ENCODE results near the gene LIAS. TPM values are rescaled to one million over a fixed set of nuclear protein-coding genes. Genes with fewer than 3 reads are reported as not detected.
"Not testable (repeated sequence)": the region's sequence is repeated elsewhere in the genome, so short reads cannot be mapped to it uniquely, and the experiment has no call there.

The LIAS gene
- polyA plus RNA-seq, 1 donor (not counting 4 experiments of a cell fraction or from before 2014, with no cell fraction given) = 20.6 TPM

- peaks cover 22 to 38% of the 10 kb centered on the region in 2 experiments for H3K36me3 ChIP-seq (ENCODE audit: control insufficient read depth in 2 of 2, extremely low read depth in 1 of 2, insufficient read depth in 2 of 2, low read length in 2 of 2)
- no peak overlapping the region for H3K9ac ChIP-seq (ENCODE audit: control insufficient read depth, extremely low read depth, insufficient read depth, low read length)
- no peaks in the 10 kb centered on the region for H3K9me1 ChIP-seq (ENCODE audit: control insufficient read depth, extremely low read depth, insufficient read depth, low read length)
- H2AFZ ChIP-seq (ENCODE audit: control insufficient read depth, low read length) = no peak overlapping the region
- no peak overlapping the region for H3K4me2 ChIP-seq (ENCODE audit: control insufficient read depth, extremely low read depth, insufficient read depth, low read depth, low read length)
- no peaks in the 10 kb centered on the region for H3K9me3 ChIP-seq (ENCODE audit: control insufficient read depth, low read depth, low read length)
- DNase-seq (ENCODE audit: low read depth, low spot score) (no peak), FAIRE-seq (no peak)
- TF ChIP-seq CTCF (optimal IDR thresholded peaks at IDR 0.05 in 1 of 3, IDR thresholded peaks at IDR 0.05 in 1 of 3, conservative IDR thresholded peaks at IDR 0.05 in 1 of 3; ENCODE audit: extremely low read depth in 1 of 3, insufficient read depth in 2 of 3, low read length in 3 of 3) (no peak), EZH2 (IDR thresholded peaks at IDR 0.05; ENCODE audit: low read length) (no peak)
- dilution Hi-C loops (cut with MboI; ENCODE audit: extremely low pct_ligation_motif_present, low sequenced_read_pairs) = no loop called here
- no peaks in the 10 kb centered on the region for H3K79me2 ChIP-seq (ENCODE audit: control insufficient read depth, insufficient read depth, low read length)
- no peaks in the 10 kb centered on the region for H3K27me3 ChIP-seq (ENCODE audit: control insufficient read depth, extremely low read depth, insufficient read depth, low read length)
- no peak overlapping the region for H3K4me3 ChIP-seq (ENCODE audit: control insufficient read depth in 2 of 3, extremely low read depth in 1 of 3, insufficient read depth in 2 of 3, low read depth in 1 of 3, low read length in 3 of 3)
- H3K27ac ChIP-seq (ENCODE audit: control insufficient read depth, insufficient read depth, low read length) = no peak overlapping the region
- H4K20me1 ChIP-seq (ENCODE audit: control insufficient read depth, extremely low read depth, insufficient read depth, low read length) = no peaks in the 10 kb centered on the region
- no peaks in the 10 kb centered on the region for H3K4me1 ChIP-seq (ENCODE audit: control insufficient read depth, extremely low read depth, insufficient read depth, low read length)
Observed at GRCh38 chr4:39505581-39505980, 46.7 kb downstream of the LIAS start.

- no peaks in the 10 kb centered on the region for H3K9me1 ChIP-seq (ENCODE audit: control insufficient read depth, extremely low read depth, insufficient read depth, low read length)
- TF ChIP-seq EZH2 (IDR thresholded peaks at IDR 0.05; ENCODE audit: low read length) = no peak
- H3K36me3 ChIP-seq (ENCODE audit: control insufficient read depth in 2 of 2, extremely low read depth in 1 of 2, insufficient read depth in 2 of 2, low read length in 2 of 2) = peaks cover 14 to 25% of the 10 kb centered on the region in 2 experiments
- H3K27me3 ChIP-seq (ENCODE audit: control insufficient read depth, extremely low read depth, insufficient read depth, low read length) = no peaks in the 10 kb centered on the region
- no peaks in the 10 kb centered on the region for H3K9me3 ChIP-seq (ENCODE audit: control insufficient read depth, low read depth, low read length)
- H3K9ac ChIP-seq (ENCODE audit: control insufficient read depth, extremely low read depth, insufficient read depth, low read length) = no peak overlapping the region
- H3K4me2 ChIP-seq (ENCODE audit: control insufficient read depth, extremely low read depth, insufficient read depth, low read depth, low read length) = no peak overlapping the region
- no peak for DNase-seq (ENCODE audit: low read depth, low spot score)
- no peak overlapping the region for H2AFZ ChIP-seq (ENCODE audit: control insufficient read depth, low read length)
- no peaks in the 10 kb centered on the region for H4K20me1 ChIP-seq (ENCODE audit: control insufficient read depth, extremely low read depth, insufficient read depth, low read length)
- no peaks in the 10 kb centered on the region for H3K79me2 ChIP-seq (ENCODE audit: control insufficient read depth, insufficient read depth, low read length)
- FAIRE-seq = no peak
- H3K27ac ChIP-seq (ENCODE audit: control insufficient read depth, insufficient read depth, low read length) = no peak overlapping the region
- no peak overlapping the region for H3K4me3 ChIP-seq (ENCODE audit: control insufficient read depth in 2 of 3, extremely low read depth in 1 of 3, insufficient read depth in 2 of 3, low read depth in 1 of 3, low read length in 3 of 3)
- no peaks in the 10 kb centered on the region for H3K4me1 ChIP-seq (ENCODE audit: control insufficient read depth, extremely low read depth, insufficient read depth, low read length)
- dilution Hi-C loops (cut with MboI; ENCODE audit: extremely low pct_ligation_motif_present, low sequenced_read_pairs) = no loop called here
Observed at GRCh38 chr4:39510348-39510929, 51.6 kb downstream of the LIAS start.

- H3K4me3 ChIP-seq (ENCODE audit: control insufficient read depth in 2 of 3, extremely low read depth in 1 of 3, insufficient read depth in 2 of 3, low read depth in 1 of 3, low read length in 3 of 3); H3K9me3 ChIP-seq (ENCODE audit: control insufficient read depth, low read depth, low read length); H3K4me2 ChIP-seq (ENCODE audit: control insufficient read depth, extremely low read depth, insufficient read depth, low read depth, low read length); H3K79me2 ChIP-seq (ENCODE audit: control insufficient read depth, insufficient read depth, low read length); H3K9me1 ChIP-seq (ENCODE audit: control insufficient read depth, extremely low read depth, insufficient read depth, low read length); H3K4me1 ChIP-seq (ENCODE audit: control insufficient read depth, extremely low read depth, insufficient read depth, low read length); FAIRE-seq; DNase-seq (ENCODE audit: low read depth, low spot score); H3K27me3 ChIP-seq (ENCODE audit: control insufficient read depth, extremely low read depth, insufficient read depth, low read length); H4K20me1 ChIP-seq (ENCODE audit: control insufficient read depth, extremely low read depth, insufficient read depth, low read length); dilution Hi-C loops (cut with MboI; ENCODE audit: extremely low pct_ligation_motif_present, low sequenced_read_pairs); H3K27ac ChIP-seq (ENCODE audit: control insufficient read depth, insufficient read depth, low read length); H2AFZ ChIP-seq (ENCODE audit: control insufficient read depth, low read length); H3K9ac ChIP-seq (ENCODE audit: control insufficient read depth, extremely low read depth, insufficient read depth, low read length): not testable (repeated sequence)
- H3K36me3 ChIP-seq (ENCODE audit: control insufficient read depth in 2 of 2, extremely low read depth in 1 of 2, insufficient read depth in 2 of 2, low read length in 2 of 2) = peaks cover 8 to 21% of the 10 kb centered on the region in 2 experiments
Observed at GRCh38 chr4:39514266-39514665, 55.4 kb downstream of the LIAS start.
